Measurements from ENCODE around the gene DNAL1.

DNA sequence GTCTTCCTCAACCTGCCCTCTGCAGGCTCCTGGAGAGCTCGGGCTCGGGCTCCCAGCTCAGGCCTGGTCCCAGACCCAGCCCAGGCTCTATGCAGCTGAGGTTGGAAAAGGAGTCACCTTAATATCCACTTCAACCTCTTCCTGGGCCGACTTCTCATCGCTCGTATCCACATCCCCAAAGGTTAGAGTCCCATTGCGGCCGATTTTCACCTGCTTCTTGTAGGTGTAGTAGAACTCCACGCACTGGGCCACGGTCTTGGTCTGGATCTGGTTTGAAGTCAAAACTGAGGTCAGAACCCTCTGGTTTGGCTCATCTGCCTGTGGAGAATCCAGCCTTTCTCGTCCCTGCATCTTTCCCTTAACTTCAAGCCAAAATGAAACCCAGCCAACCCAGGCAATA, 77.8 kb downstream of the DNAL1 start:
- TF ChIP-seq, protein P1, sequence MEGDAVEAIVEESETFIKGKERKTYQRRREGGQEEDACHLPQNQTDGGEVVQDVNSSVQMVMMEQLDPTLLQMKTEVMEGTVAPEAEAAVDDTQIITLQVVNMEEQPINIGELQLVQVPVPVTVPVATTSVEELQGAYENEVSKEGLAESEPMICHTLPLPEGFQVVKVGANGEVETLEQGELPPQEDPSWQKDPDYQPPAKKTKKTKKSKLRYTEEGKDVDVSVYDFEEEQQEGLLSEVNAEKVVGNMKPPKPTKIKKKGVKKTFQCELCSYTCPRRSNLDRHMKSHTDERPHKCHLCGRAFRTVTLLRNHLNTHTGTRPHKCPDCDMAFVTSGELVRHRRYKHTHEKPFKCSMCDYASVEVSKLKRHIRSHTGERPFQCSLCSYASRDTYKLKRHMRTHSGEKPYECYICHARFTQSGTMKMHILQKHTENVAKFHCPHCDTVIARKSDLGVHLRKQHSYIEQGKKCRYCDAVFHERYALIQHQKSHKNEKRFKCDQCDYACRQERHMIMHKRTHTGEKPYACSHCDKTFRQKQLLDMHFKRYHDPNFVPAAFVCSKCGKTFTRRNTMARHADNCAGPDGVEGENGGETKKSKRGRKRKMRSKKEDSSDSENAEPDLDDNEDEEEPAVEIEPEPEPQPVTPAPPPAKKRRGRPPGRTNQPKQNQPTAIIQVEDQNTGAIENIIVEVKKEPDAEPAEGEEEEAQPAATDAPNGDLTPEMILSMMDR (conservative IDR thresholded peaks at IDR 0.05; ENCODE audit: low read length), result no peak
- TF ChIP-seq EZH2phosphoT487 (IDR thresholded peaks at IDR 0.05; ENCODE audit: borderline replicate concordance), result no peak
